ENCODE data around the gene C14orf119.

C14orf119 gene

DNA sequence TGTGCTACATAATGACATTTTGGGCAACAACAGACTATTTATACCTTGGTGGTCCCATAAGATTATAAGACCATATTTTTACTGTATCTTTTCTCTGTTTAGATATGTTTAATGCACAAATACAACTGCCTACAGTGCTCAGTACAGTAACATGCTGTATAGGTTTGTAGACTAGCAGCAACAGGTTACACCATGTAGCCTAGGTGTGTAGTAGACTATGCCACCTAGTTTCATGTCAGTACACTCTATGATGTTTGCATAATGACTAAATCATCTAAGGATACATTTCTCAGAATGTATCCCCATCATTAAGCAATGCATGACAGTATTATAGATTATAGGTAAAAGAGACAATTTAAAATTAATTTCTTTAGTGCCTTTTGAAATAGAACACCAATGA lies 54.4 kb downstream of the C14orf119 start:
- DNase-seq (ENCODE audit: low spot score): no peak
